Spleen (tissue), 11 donors: ENCODE measurements around the gene CYTH4. TPM values are rescaled to one million over a fixed set of nuclear protein-coding genes. Genes with fewer than 3 reads are reported as not detected.

Experiments
- DNase-seq: peaks from one replicate; pipeline ENCODE4 v3.0.0-alpha.2; 2020
- H3K27ac ChIP-seq, 8 donors: fragments of 200-600 bp; sonication (generic) in 7 of 8; 1 replicate in 4 of 8; 2 replicates in 4 of 8; pipeline versions ENCODE4 v1.5.0 to v1.8.0; 2016 to 2021; ENCODE audit warnings: inconsistent platforms in 4 of 8, mild to moderate bottlenecking in 4 of 8, moderate library complexity in 1 of 8
- H3K27me3 ChIP-seq, 7 donors: fragments of 200-600 bp; sonication (generic) in 6 of 7; replicated peaks in 1 of 7; 1 replicate in 4 of 7; 2 replicates in 3 of 7; pipeline versions ENCODE4 v1.5.0 to v1.8.0; 2016 to 2021; ENCODE audit warnings: inconsistent platforms in 3 of 7, mild to moderate bottlenecking in 1 of 7
- H3K36me3 ChIP-seq, 6 donors: fragments of 200-600 bp; sonication (generic) in 5 of 6; 1 replicate in 4 of 6; 2 replicates in 2 of 6; pipeline versions ENCODE4 v1.5.0 to v1.8.0; 2016 to 2021; ENCODE audit warnings: inconsistent platforms in 2 of 6
- H3K4me1 ChIP-seq, 6 donors: fragments of 200-600 bp; sonication (generic) in 5 of 6; 1 replicate in 3 of 6; 2 replicates in 3 of 6; pipeline versions ENCODE4 v1.5.0 to v1.8.0; 2016 to 2021; ENCODE audit warnings: inconsistent platforms in 3 of 6
- H3K4me3 ChIP-seq, 8 donors: fragments of 200-600 bp; sonication (generic) in 7 of 8; 1 replicate in 4 of 8; 2 replicates in 4 of 8; pipeline versions ENCODE4 v1.5.0 to v1.8.0; 2016 to 2021; ENCODE audit warnings: inconsistent platforms in 4 of 8, mild to moderate bottlenecking in 4 of 8, moderate library complexity in 2 of 8
- H3K9me3 ChIP-seq, 8 donors: fragments of 200-600 bp; sonication (generic) in 7 of 8; 1 replicate in 4 of 8; 2 replicates in 4 of 8; pipeline versions ENCODE4 v1.5.0 to v1.8.0; 2016 to 2021; ENCODE audit warnings: inconsistent platforms in 4 of 8
- CTCF ChIP-seq, 11 experiments: fragments of 200-600 bp in 7 of 11; fragments of 450-650 bp in 4 of 11; sonication (generic) in 4 of 11; IDR thresholded peaks in 8 of 11; conservative IDR thresholded peaks in 3 of 11; 1 replicate in 7 of 11; 2 replicates in 4 of 11; pipeline versions ENCODE4 v1.4.0 to v1.8.0; 2016 to 2021; ENCODE audit warnings: antibody characterized with exemption in 11 of 11, inconsistent platforms in 4 of 11, mild to moderate bottlenecking in 1 of 11
- POLR2A ChIP-seq, 3 donors: fragments of 450-650 bp; IDR thresholded peaks; one replicate each; pipeline ENCODE4 v1.5.1; 2017; ENCODE audit warnings: antibody characterized with exemption in 3 of 3, mild to moderate bottlenecking in 1 of 3
- POLR2AphosphoS5 ChIP-seq, 3 donors: sonication (generic); formaldehyde crosslinking; IDR thresholded peaks; one replicate each; pipeline ENCODE4 v1.5.1; 2017; ENCODE audit warnings: antibody characterized with exemption in 3 of 3
- WGBS, 5 donors: extraction: QIAGEN DNeasy Blood & Tissue Kit in 3 of 5; methylation state at CpG; one replicate each; pipeline versions ENCODE4 v1.1.5 to v1.1.7; 2013 to 2018; 5-methylcytosine and 5-hydroxymethylcytosine counted together
- intact Hi-C: fragments of 100-400 bp; cut with DNase I; formaldehyde crosslinking; loops from one replicate; pipeline ENCODE4 v1.15.0; 2023; ENCODE audit warnings: low total_unique reads
- polyA plus RNA-seq, 3 donors: library from polyadenylated mRNA; stranded (reverse); fragments of 200-250 nt; gene quantifications; one replicate each; pipeline ENCODE4 v1.2.1, GENCODE V29; 2013
- total RNA-seq, 7 donors: library from RNA; depleted of rRNA in 3 of 7; stranded (reverse); fragments of >200 nt in 3 of 7; fragmentation: NEBNext Ultra II Directional in 4 of 7; extraction: Animal tissue kit (Norgen Biotek cat#: 25700) in 4 of 7; gene quantifications; one replicate each; pipeline versions ENCODE4 v1.1.0 to v1.2.1, GENCODE V29; 2016 to 2021
- donor health status: healthy with polysubstance abuse.
- donor health status: DM: no; HTN: no; CAD: no; lungs with moderate emphysema.
- donor health status: DM: no; HTN: no; CAD: no.
- donor health status: Bipolar disorder and iron deficiency.
- donor health status: healthy.
- donor health status: DM: no; HTN: no; CAD: no.
- donor health status: DM: yes; HTN: yes; CAD: no.

CYTH4 gene
- total and polyA plus RNA-seq, 10 donors: 35.3 to 238 (median 104) TPM

GRCh38 chr22:37275622-37276021, 6.7 kb upstream of the CYTH4 start:
- TF ChIP-seq CTCF (IDR thresholded peaks at IDR 0.05 in 8 of 11, conservative IDR thresholded peaks at IDR 0.05 in 3 of 11): no peak
- TF ChIP-seq POLR2A (IDR thresholded peaks at IDR 0.05): no peak
- TF ChIP-seq POLR2AphosphoS5 (IDR thresholded peaks at IDR 0.05): no peak
- intact Hi-C loops: no loop called here
- H3K9me3 ChIP-seq: no peaks in the 10 kb centered on the region
- no peaks in the 10 kb centered on the region for H3K27me3 ChIP-seq
- peaks cover 0 to 89% (median 43%) of the 10 kb centered on the region in 6 donors for H3K4me1 ChIP-seq
- no peak for DNase-seq
- no peak overlapping the region for H3K27ac ChIP-seq
- H3K4me3 ChIP-seq: no peak overlapping the region
- 62 to 89% (median 72%) methylated on average over 4 to 5 of the region's 5 CpGs for WGBS, 5 donors
- no peaks in the 10 kb centered on the region for H3K36me3 ChIP-seq

GRCh38 chr22:37276776-37277175, 5.5 kb upstream of the CYTH4 start:
- peaks cover 2 to 89% (median 40%) of the 10 kb centered on the region in 6 donors for H3K4me1 ChIP-seq
- H3K27me3 ChIP-seq: no peaks in the 10 kb centered on the region
- DNase-seq: peak; percentile 40
- no peak overlapping the region for H3K4me3 ChIP-seq
- H3K27ac ChIP-seq: no peak overlapping the region
- H3K9me3 ChIP-seq: no peaks in the 10 kb centered on the region
- no peaks in the 10 kb centered on the region for H3K36me3 ChIP-seq
- intact Hi-C loops: no loop called here
- TF ChIP-seq POLR2A (IDR thresholded peaks at IDR 0.05) (no peak), POLR2AphosphoS5 (IDR thresholded peaks at IDR 0.05) (no peak), CTCF (IDR thresholded peaks at IDR 0.05 in 8 of 11, conservative IDR thresholded peaks at IDR 0.05 in 3 of 11) (no peak)
- WGBS, 5 donors: 63 to 81% (median 73%) methylated on average over 2 of the region's 2 CpGs

- Histone ChIP-seq H3K4me3 (no peak overlapping the region), H3K4me1 (peaks cover 5 to 93% (median 46%) of the 10 kb centered on the region in 6 donors), H3K36me3 (no peaks in the 10 kb centered on the region), H3K9me3 (no peaks in the 10 kb centered on the region), H3K27ac (no peak overlapping the region), H3K27me3 (no peaks in the 10 kb centered on the region)
- intact Hi-C loops: no loop called here
- no peak for DNase-seq
- TF ChIP-seq CTCF (IDR thresholded peaks at IDR 0.05 in 8 of 11, conservative IDR thresholded peaks at IDR 0.05 in 3 of 11) (no peak), POLR2A (IDR thresholded peaks at IDR 0.05) (no peak), POLR2AphosphoS5 (IDR thresholded peaks at IDR 0.05) (no peak)
- 82 to 90% (median 83%) methylated on average over 11 of the region's 11 CpGs for WGBS, 5 donors
Measured at GRCh38 chr22:37277384-37277783, 4.9 kb upstream of the CYTH4 start.

- intact Hi-C loops: no loop called here
- Histone ChIP-seq H3K4me1 (peaks cover 5 to 99% (median 51%) of the 10 kb centered on the region in 6 donors), H3K27ac (no peak overlapping the region), H3K4me3 (no peak overlapping the region), H3K27me3 (peaks cover 0 to 5% (median 0%) of the 10 kb centered on the region in 7 donors), H3K36me3 (no peaks in the 10 kb centered on the region), H3K9me3 (no peaks in the 10 kb centered on the region)
- 54 to 74% (median 70%) methylated on average over 5 of the region's 5 CpGs for WGBS, 5 donors
- TF ChIP-seq POLR2AphosphoS5 (IDR thresholded peaks at IDR 0.05) (no peak), POLR2A (IDR thresholded peaks at IDR 0.05) (no peak), CTCF (IDR thresholded peaks at IDR 0.05 in 8 of 11, conservative IDR thresholded peaks at IDR 0.05 in 3 of 11) (no peak)
- DNase-seq: peak; percentile 6
Measured at GRCh38 chr22:37278261-37278660, 4.0 kb upstream of the CYTH4 start.
